ENCODE data around the gene ETS1.

GRCh38 chr11:128551058-128551457, 36.3 kb downstream of the ETS1 start:
- TF ChIP-seq EZH2 (IDR thresholded peaks at IDR 0.05; ENCODE audit: borderline replicate concordance, insufficient read depth, low read length, poor library complexity, severe bottlenecking), result no peak
- TF ChIP-seq RAD21 (conservative IDR thresholded peaks at IDR 0.05), result no peak
- TF ChIP-seq, protein P1, sequence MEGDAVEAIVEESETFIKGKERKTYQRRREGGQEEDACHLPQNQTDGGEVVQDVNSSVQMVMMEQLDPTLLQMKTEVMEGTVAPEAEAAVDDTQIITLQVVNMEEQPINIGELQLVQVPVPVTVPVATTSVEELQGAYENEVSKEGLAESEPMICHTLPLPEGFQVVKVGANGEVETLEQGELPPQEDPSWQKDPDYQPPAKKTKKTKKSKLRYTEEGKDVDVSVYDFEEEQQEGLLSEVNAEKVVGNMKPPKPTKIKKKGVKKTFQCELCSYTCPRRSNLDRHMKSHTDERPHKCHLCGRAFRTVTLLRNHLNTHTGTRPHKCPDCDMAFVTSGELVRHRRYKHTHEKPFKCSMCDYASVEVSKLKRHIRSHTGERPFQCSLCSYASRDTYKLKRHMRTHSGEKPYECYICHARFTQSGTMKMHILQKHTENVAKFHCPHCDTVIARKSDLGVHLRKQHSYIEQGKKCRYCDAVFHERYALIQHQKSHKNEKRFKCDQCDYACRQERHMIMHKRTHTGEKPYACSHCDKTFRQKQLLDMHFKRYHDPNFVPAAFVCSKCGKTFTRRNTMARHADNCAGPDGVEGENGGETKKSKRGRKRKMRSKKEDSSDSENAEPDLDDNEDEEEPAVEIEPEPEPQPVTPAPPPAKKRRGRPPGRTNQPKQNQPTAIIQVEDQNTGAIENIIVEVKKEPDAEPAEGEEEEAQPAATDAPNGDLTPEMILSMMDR (IDR thresholded peaks at IDR 0.05; ENCODE audit: poor library complexity, severe bottlenecking), result no peak
- TF ChIP-seq, protein P2, sequence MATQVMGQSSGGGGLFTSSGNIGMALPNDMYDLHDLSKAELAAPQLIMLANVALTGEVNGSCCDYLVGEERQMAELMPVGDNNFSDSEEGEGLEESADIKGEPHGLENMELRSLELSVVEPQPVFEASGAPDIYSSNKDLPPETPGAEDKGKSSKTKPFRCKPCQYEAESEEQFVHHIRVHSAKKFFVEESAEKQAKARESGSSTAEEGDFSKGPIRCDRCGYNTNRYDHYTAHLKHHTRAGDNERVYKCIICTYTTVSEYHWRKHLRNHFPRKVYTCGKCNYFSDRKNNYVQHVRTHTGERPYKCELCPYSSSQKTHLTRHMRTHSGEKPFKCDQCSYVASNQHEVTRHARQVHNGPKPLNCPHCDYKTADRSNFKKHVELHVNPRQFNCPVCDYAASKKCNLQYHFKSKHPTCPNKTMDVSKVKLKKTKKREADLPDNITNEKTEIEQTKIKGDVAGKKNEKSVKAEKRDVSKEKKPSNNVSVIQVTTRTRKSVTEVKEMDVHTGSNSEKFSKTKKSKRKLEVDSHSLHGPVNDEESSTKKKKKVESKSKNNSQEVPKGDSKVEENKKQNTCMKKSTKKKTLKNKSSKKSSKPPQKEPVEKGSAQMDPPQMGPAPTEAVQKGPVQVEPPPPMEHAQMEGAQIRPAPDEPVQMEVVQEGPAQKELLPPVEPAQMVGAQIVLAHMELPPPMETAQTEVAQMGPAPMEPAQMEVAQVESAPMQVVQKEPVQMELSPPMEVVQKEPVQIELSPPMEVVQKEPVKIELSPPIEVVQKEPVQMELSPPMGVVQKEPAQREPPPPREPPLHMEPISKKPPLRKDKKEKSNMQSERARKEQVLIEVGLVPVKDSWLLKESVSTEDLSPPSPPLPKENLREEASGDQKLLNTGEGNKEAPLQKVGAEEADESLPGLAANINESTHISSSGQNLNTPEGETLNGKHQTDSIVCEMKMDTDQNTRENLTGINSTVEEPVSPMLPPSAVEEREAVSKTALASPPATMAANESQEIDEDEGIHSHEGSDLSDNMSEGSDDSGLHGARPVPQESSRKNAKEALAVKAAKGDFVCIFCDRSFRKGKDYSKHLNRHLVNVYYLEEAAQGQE (IDR thresholded peaks at IDR 0.05; ENCODE audit: borderline replicate concordance), result no peak
- TF ChIP-seq POLR2AphosphoS5 (IDR thresholded peaks at IDR 0.05), result no peak
- TF ChIP-seq EP300 (conservative IDR thresholded peaks at IDR 0.05; ENCODE audit: poor library complexity, severe bottlenecking), result no peak
- TF ChIP-seq TAF1 (IDR thresholded peaks at IDR 0.05; ENCODE audit: low read depth), result no peak
- TF ChIP-seq SMC3 (conservative IDR thresholded peaks at IDR 0.05; ENCODE audit: poor library complexity), result no peak
